LNCAP (cell line): Measurements from ENCODE around the gene ARL8B.

Source experiments
- CTCF ChIP-seq: fragments of 450-650 bp; IDR thresholded peaks from 2 replicates; pipeline ENCODE4 v1.5.1; 2017; ENCODE audit warnings: mild to moderate bottlenecking

The ARL8B gene

GRCh38 chr3:5136211-5136918, 14.3 kb downstream of the ARL8B start:
- TF ChIP-seq CTCF: peak; percentile 64

- no peak for TF ChIP-seq CTCF
Observed at GRCh38 chr3:5136919-5137429, 14.9 kb downstream of the ARL8B start.

- TF ChIP-seq CTCF: no peak
Observed at GRCh38 chr3:5138214-5138981, 16.3 kb downstream of the ARL8B start.

- no peak for TF ChIP-seq CTCF
Observed at GRCh38 chr3:5140230-5140621, 18.1 kb downstream of the ARL8B start.

- TF ChIP-seq CTCF: no peak
Observed at GRCh38 chr3:5140839-5141238, 18.7 kb downstream of the ARL8B start.

- TF ChIP-seq CTCF: no peak
Observed at GRCh38 chr3:5141760-5142159, 19.7 kb downstream of the ARL8B start.

GRCh38 chr3:5143464-5143863, 21.4 kb downstream of the ARL8B start:
- no peak for TF ChIP-seq CTCF
